Peyer's patch (tissue), 4 donors: Measurements from ENCODE around the gene ZFP91.

Experiments used
- POLR2A ChIP-seq, 2 donors: fragments of 450-650 bp; IDR thresholded peaks; one replicate each; pipeline ENCODE4 v1.5.1; 2017; ENCODE audit warnings: antibody characterized with exemption in 2 of 2, mild to moderate bottlenecking in 2 of 2, moderate library complexity in 2 of 2
- TF ChIP-seq, protein P1 (sequence below), 6 experiments: fragments of 450-650 bp in 4 of 6; fragments of 200-600 bp in 2 of 6; sonication (generic) in 1 of 6; IDR thresholded peaks; one replicate each; pipeline ENCODE4 v1.5.1; 2017 to 2019; ENCODE audit warnings: antibody characterized with exemption in 6 of 6, mild to moderate bottlenecking in 3 of 6, moderate library complexity in 1 of 6

DNA sequence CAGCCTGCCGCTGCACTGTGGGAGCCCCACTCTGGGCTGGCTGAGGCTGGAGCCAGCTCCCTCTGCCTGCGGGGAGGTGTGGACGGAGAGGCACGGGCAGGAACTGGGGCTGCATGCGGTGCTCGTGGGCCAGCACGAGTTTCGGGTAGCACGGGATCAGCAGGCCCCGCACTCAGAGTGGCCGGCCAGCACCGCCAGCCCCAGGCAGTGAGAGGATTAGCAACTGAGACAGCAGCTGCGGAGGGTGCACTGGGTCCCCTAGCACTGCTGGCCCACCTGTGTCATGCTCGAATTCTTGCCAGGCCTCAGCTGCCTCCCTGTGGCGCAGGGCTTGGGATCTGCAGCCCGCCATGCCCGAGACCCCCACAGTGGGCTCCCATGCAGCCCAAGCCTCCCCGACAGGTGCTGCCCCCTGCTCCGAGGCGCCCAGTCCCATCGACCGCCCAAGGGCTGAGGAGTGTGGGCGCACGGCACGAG lies 47.0 kb upstream of the ZFP91 start:
- TF ChIP-seq, protein P1, sequence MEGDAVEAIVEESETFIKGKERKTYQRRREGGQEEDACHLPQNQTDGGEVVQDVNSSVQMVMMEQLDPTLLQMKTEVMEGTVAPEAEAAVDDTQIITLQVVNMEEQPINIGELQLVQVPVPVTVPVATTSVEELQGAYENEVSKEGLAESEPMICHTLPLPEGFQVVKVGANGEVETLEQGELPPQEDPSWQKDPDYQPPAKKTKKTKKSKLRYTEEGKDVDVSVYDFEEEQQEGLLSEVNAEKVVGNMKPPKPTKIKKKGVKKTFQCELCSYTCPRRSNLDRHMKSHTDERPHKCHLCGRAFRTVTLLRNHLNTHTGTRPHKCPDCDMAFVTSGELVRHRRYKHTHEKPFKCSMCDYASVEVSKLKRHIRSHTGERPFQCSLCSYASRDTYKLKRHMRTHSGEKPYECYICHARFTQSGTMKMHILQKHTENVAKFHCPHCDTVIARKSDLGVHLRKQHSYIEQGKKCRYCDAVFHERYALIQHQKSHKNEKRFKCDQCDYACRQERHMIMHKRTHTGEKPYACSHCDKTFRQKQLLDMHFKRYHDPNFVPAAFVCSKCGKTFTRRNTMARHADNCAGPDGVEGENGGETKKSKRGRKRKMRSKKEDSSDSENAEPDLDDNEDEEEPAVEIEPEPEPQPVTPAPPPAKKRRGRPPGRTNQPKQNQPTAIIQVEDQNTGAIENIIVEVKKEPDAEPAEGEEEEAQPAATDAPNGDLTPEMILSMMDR (IDR thresholded peaks at IDR 0.05): no peak
- no peak for TF ChIP-seq POLR2A (IDR thresholded peaks at IDR 0.05)
